SU-DHL-6 (cell line): ENCODE measurements around the gene FAM184B.
A peak's percentile ranks its signal among the peaks of the same experiment; 100 is the strongest.

Source experiments
- H2AFZ ChIP-seq: fragments of 200-600 bp; sonication (generic); 2 replicates; pipeline ENCODE4 v1.6.1; 2014; ENCODE audit warnings: low read depth, mild to moderate bottlenecking, moderate library complexity, mixed read lengths, antibody characterized with exemption, low read length; ENCODE audit not compliant: severe bottlenecking
- H3F3A ChIP-seq: fragments of 200-600 bp; shearing (Covaris generic); 2 replicates; pipeline ENCODE4 v1.6.0; 2016; ENCODE audit warnings: antibody characterized with exemption, mild to moderate bottlenecking; ENCODE audit not compliant: insufficient read depth
- H3K27ac ChIP-seq: fragments of 200-600 bp; sonication (generic); 2 replicates; pipeline ENCODE4 v1.5.1; 2016; ENCODE audit warnings: low read depth, mild to moderate bottlenecking, low read length, moderate library complexity, mixed read lengths
- H3K27me3 ChIP-seq: fragments of 200-600 bp; sonication (generic), shearing (Covaris generic); 2 replicates; pipeline ENCODE4 v1.6.0; 2014; ENCODE audit warnings: mild to moderate bottlenecking, low read length
- H3K36me3 ChIP-seq: fragments of 200-600 bp; sonication (generic); 2 replicates; pipeline ENCODE4 v1.6.1; 2014; ENCODE audit warnings: mild to moderate bottlenecking, low read length, mixed read lengths
- H3K4me2 ChIP-seq: fragments of 300-600, 200-600 bp; shearing (Covaris generic), sonication (generic); 2 replicates; pipeline ENCODE4 v1.6.0; 2014; ENCODE audit warnings: low read length, low read depth, mild to moderate bottlenecking; ENCODE audit not compliant: poor library complexity, severe bottlenecking
- H3K4me3 ChIP-seq: fragments of 200-600 bp; sonication (generic); 2 replicates; pipeline ENCODE4 v1.5.1; 2014; ENCODE audit warnings: antibody characterized with exemption, low read length, mild to moderate bottlenecking, mixed read lengths; ENCODE audit not compliant: insufficient read depth, poor library complexity, severe bottlenecking
- H3K79me2 ChIP-seq: fragments of 200-600 bp; sonication (generic); 2 replicates; pipeline ENCODE4 v1.6.1; 2014; ENCODE audit warnings: mild to moderate bottlenecking, low read length, moderate library complexity; ENCODE audit not compliant: insufficient read depth
- H3K9ac ChIP-seq: fragments of 200-600 bp; sonication (generic); 2 replicates; pipeline ENCODE4 v1.7.0; 2014; ENCODE audit warnings: mild to moderate bottlenecking, low read length
- H3K9me2 ChIP-seq: fragments of 200-600 bp; sonication (generic); replicated peaks from 2 replicates; pipeline ENCODE4 v1.6.1; 2014; ENCODE audit warnings: low read length; ENCODE audit not compliant: insufficient read depth
- H3K9me3 ChIP-seq: fragments of 200-600 bp; sonication (generic); 2 replicates; pipeline ENCODE4 v1.6.1; 2014; ENCODE audit warnings: low read length, mixed read lengths; ENCODE audit not compliant: insufficient read depth
- H4K20me1 ChIP-seq: fragments of 200-600 bp; sonication (generic); 2 replicates; pipeline ENCODE4 v1.6.1; 2014; ENCODE audit warnings: low read depth, mild to moderate bottlenecking, antibody characterized with exemption, low read length, moderate library complexity, mixed read lengths
- CTCF ChIP-seq: fragments of 200-600 bp; sonication (generic); IDR thresholded peaks from one replicate; pipeline ENCODE4 v1.5.1; 2017; ENCODE audit warnings: antibody characterized with exemption, mild to moderate bottlenecking, low read length, moderate library complexity; ENCODE audit not compliant: insufficient read depth, poor library complexity, severe bottlenecking
- EZH2phosphoT487 ChIP-seq: fragments of 200-600 bp; sonication (generic), shearing (Covaris generic); conservative IDR thresholded peaks from 2 replicates; pipeline ENCODE4 v1.6.1; 2018; ENCODE audit warnings: mild to moderate bottlenecking, antibody characterized with exemption, low read length, moderate library complexity, mixed read lengths

The FAM184B gene

GRCh38 chr4:17647927-17648326, 133.5 kb downstream of the FAM184B start:
- Histone ChIP-seq H3K36me3 (no peaks in the 10 kb centered on the region), H3K9me3 (no peaks in the 10 kb centered on the region), H3F3A (no peaks in the 10 kb centered on the region), H2AFZ (no peak overlapping the region), H3K9me2 (no peaks in the 10 kb centered on the region), H3K4me3 (no peak overlapping the region), H3K27me3 (no peaks in the 10 kb centered on the region), H3K9ac (no peak overlapping the region), H4K20me1 (no peaks in the 10 kb centered on the region), H3K27ac (no peak overlapping the region), H3K79me2 (no peaks in the 10 kb centered on the region), H3K4me2 (no peak overlapping the region)
- peak; percentile 16 for TF ChIP-seq CTCF
- no peak for TF ChIP-seq EZH2phosphoT487

- H3K9me2 ChIP-seq: no peaks in the 10 kb centered on the region
- no peak overlapping the region for H3K4me3 ChIP-seq
- no peaks in the 10 kb centered on the region for H3K27me3 ChIP-seq
- H3K9ac ChIP-seq: no peak overlapping the region
- no peak overlapping the region for H3K27ac ChIP-seq
- TF ChIP-seq EZH2phosphoT487 (no peak), CTCF (no peak)
- H3K36me3 ChIP-seq: no peaks in the 10 kb centered on the region
- no peak overlapping the region for H3K4me2 ChIP-seq
- no peak overlapping the region for H2AFZ ChIP-seq
- H3K9me3 ChIP-seq: no peaks in the 10 kb centered on the region
- no peaks in the 10 kb centered on the region for H4K20me1 ChIP-seq
- no peaks in the 10 kb centered on the region for H3F3A ChIP-seq
- no peaks in the 10 kb centered on the region for H3K79me2 ChIP-seq
Measured at GRCh38 chr4:17647176-17647806, 134.1 kb downstream of the FAM184B start.

- H3K9me2 ChIP-seq: no peaks in the 10 kb centered on the region
- no peaks in the 10 kb centered on the region for H4K20me1 ChIP-seq
- no peaks in the 10 kb centered on the region for H3K27me3 ChIP-seq
- no peaks in the 10 kb centered on the region for H3F3A ChIP-seq
- no peak overlapping the region for H2AFZ ChIP-seq
- no peaks in the 10 kb centered on the region for H3K79me2 ChIP-seq
- no peak overlapping the region for H3K27ac ChIP-seq
- H3K9me3 ChIP-seq: no peaks in the 10 kb centered on the region
- no peak overlapping the region for H3K4me3 ChIP-seq
- H3K9ac ChIP-seq: no peak overlapping the region
- H3K4me2 ChIP-seq: no peak overlapping the region
- no peak for TF ChIP-seq EZH2phosphoT487
- TF ChIP-seq CTCF: no peak
- H3K36me3 ChIP-seq: no peaks in the 10 kb centered on the region
Measured at GRCh38 chr4:17646693-17647092, 134.7 kb downstream of the FAM184B start.
